Measurements from ENCODE around the gene C4orf50.

C4orf50 gene

GRCh38 chr4:6058531-6059374 lies 40.5 kb upstream of the C4orf50 start:
- H3K4me3 ChIP-seq (ENCODE audit: low read depth, low read length): no peak overlapping the region
- no peak for TF ChIP-seq CTCF (IDR thresholded peaks at IDR 0.05; ENCODE audit: low read depth, low read length, missing control alignments)
- no peak for DNase-seq (ENCODE audit: low read depth)

- H3K4me3 ChIP-seq (ENCODE audit: low read depth, low read length): no peak overlapping the region
- DNase-seq (ENCODE audit: low read depth): no peak
- no peak for TF ChIP-seq CTCF (IDR thresholded peaks at IDR 0.05; ENCODE audit: low read depth, low read length, missing control alignments)
Observed at GRCh38 chr4:6056976-6057766, 38.9 kb upstream of the C4orf50 start.

GRCh38 chr4:6055436-6055835 lies 37.2 kb upstream of the C4orf50 start:
- no peak overlapping the region for H3K4me3 ChIP-seq (ENCODE audit: low read depth, low read length)
- TF ChIP-seq CTCF (IDR thresholded peaks at IDR 0.05; ENCODE audit: low read depth, low read length, missing control alignments): no peak
- no peak for DNase-seq (ENCODE audit: low read depth)

- no peak overlapping the region for H3K4me3 ChIP-seq (ENCODE audit: low read depth, low read length)
- no peak for DNase-seq (ENCODE audit: low read depth)
- TF ChIP-seq CTCF (IDR thresholded peaks at IDR 0.05; ENCODE audit: low read depth, low read length, missing control alignments): no peak
Observed at GRCh38 chr4:6055030-6055429, 36.8 kb upstream of the C4orf50 start.

- no peak for TF ChIP-seq CTCF (IDR thresholded peaks at IDR 0.05; ENCODE audit: low read depth, low read length, missing control alignments)
- H3K4me3 ChIP-seq (ENCODE audit: low read depth, low read length): no peak overlapping the region
- DNase-seq (ENCODE audit: low read depth): no peak
Observed at GRCh38 chr4:6054162-6054922, 36.1 kb upstream of the C4orf50 start.

GRCh38 chr4:6052679-6053078 lies 34.4 kb upstream of the C4orf50 start:
- DNase-seq (ENCODE audit: low read depth): no peak
- TF ChIP-seq CTCF (IDR thresholded peaks at IDR 0.05; ENCODE audit: low read depth, low read length, missing control alignments): no peak
- no peak overlapping the region for H3K4me3 ChIP-seq (ENCODE audit: low read depth, low read length)

Measured in GM12864 (cell line).